GM12874 (cell line): Measurements from ENCODE around the gene SOX8.

Experiments used
- CTCF ChIP-seq: IDR thresholded peaks from 2 replicates; pipeline ENCODE4 v1.5.1; 2011; ENCODE audit warnings: low read depth, mild to moderate bottlenecking, control low read depth, low read length, moderate library complexity; ENCODE audit not compliant: insufficient read depth

Gene SOX8

DNA sequence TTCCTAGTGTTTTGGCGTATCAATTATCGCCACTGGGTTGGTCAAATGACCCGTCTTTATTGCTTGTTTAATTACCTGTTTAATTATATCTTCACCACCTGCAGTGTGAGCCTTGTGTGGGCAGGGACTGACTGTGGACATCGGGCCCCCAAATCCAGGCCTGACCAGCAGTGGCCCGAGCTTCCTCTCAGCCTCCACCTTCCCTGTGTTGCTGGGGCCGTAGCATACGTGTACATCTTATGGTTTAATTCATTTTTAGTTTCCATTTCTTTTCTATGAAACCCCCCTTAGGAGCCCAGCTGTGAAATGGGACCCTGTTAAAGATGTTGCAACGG lies 9.6 kb upstream of the SOX8 start:
- TF ChIP-seq CTCF: no peak

DNA sequence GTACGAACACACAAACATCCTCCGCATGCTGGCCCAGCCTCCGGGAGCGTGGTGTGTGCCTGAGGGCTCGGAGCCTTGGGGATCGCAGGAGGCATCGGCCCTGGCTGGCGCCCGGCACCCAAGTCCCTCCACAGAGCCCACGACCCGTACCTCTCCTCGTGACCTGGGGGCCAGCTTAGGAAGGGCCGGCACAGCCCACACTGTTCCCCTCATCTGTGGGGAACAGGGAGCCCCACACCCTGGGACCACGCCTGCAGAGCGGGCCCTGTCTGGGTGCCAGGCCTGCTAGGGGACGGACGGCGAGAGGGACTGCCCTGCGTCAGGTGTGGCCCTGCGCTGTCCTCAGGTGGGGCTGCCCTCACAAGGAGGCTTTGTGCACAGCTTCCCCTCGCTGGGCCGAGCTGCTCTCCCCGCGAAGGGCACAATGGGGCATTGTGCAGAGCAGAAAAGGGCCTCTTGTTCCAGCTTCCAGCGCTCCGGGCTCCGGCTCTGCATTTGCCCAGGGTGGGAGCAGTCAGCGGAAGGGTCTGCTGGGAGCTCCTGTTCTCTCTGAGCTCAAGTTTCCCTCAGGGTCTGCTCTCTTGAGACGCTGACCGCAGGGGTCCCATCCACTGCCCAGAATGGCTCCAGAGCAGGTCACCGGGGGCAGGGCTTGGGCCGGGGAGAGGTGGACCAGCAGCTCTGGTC lies 9.1 kb upstream of the SOX8 start:
- no peak for TF ChIP-seq CTCF

DNA sequence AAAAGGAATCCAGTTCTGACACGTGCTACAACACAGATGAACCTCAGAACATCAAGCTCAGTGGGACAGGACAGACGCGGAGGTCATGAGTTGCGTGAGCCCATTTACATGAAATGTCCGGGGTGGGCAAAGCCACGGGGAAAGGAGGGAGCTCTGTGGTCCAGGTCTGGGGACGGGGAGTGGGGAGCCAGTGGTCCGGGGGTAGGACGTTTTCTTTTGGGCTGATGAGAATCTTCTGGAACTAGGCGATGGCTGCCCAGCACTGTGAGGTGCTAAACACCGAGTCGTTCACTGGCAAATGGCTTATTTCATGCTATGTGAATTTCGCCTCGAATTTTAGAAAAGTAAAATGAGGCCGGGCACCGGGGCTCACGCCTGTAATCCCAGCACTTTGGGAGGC lies 8.2 kb upstream of the SOX8 start:
- no peak for TF ChIP-seq CTCF

DNA sequence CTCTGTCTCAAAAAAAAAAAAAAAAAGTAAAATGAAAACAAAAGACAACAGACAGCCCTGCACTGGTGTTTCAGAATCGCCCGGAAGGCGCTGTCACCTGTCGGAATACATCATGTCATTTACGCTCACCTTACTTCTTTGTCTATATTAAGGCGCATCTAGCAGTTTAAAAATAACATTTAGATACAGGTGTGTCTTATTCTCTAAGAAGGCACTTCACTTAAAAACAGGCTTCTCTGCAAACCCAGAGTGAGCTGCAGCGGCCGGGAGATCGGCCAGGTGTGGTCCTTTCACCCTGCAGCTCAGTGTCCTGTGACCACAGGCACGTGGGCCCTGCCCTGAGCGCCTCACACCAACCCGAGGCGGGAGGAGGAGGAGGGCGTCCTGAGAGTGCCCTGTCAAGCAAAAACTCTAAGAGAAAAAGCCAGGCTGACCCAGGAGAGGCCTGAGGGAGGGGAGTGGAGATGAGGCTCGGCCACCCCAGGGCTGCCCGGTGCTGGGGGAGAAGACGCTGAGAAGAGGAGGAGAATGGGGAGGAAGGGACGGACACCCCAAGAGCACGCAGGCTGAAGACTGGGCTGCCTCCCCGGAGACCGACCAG lies 7.5 kb upstream of the SOX8 start:
- TF ChIP-seq CTCF: no peak

DNA sequence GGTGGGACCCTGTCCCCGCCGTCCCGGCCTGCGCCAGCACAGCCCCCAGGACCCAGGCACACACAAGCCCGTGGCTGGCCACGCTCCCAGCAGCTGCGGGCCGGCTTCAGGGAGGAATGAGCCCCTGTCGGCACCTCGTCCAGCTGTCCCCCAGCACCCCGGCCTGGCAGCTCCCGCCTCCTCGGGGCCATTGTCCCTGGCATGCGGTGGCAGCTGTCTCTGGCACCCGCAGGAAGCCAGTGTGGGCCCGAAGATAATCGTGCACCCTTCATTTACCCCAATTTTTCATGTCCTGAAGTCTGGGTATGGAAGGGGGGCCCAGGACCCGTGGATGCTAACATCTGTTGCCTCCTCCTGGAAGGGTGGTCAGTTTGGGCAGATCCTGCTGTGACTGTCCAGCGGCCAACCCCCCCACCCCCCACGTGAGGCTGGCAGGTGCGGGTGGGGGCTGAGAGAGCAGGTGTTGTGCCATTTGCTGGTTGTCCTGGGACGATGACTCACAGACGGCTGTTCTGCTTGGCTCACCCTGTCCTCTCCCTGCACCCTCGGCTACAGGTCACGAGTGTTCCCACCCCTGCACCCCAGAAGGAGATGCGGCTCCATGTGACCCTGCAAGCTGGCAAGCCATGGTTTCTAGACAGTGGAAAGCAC lies 6.8 kb upstream of the SOX8 start:
- TF ChIP-seq CTCF: no peak

DNA sequence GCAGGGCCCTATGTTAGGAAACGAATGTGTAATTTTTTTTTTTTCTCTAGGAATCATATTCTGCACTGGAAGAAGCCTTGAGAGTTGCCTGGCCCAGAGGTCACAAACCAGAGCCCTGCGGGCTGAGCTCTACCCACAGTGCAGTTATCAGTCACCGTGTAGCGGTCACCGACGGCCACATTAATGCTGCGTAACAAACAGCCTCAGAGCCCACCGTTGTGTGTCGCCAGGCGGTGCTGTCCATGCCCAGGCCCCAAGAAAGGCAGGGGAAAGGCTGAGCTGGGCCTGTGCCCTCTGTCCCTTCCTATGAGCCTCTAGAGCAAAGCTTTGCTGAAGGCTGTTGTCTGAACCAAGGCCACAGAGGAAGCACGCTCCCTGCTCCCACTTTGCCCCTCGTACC lies 6.3 kb upstream of the SOX8 start:
- TF ChIP-seq CTCF: no peak

DNA sequence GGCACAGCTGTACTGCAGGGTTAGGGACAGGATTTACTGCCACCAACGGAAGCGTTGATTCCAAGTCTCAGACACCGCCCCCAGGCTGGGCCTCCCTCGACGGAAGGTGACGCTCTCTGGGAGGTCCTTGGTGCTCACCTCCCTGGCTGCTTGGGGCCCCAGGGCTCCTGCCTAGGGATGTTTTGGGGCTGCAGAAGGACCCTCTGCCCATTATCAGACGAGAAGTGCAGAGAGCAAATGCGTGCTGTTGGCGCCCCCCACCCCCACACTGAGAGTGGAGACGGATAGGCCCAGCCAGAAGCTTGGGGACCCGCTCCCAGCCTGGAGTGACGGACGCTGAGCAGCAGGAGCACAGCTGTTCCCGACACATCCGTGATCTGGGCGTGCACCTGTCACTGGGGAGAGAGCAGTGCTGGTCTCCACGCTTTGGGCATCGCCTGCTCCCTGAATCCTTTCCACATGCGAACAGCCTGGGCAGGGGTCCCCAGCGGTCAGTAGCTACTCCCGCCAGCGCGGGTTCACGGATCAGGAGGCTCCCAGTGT lies 5.1 kb upstream of the SOX8 start:
- TF ChIP-seq CTCF: no peak
